WI38 (cell line): ENCODE data around the gene PRKCZ.

ENCODE experiments used
- H3K4me3 ChIP-seq: 2 replicates; pipeline ENCODE4 v1.5.1; 2011; ENCODE audit warnings: low read depth, mild to moderate bottlenecking, control low read depth, low read length
- TF ChIP-seq, protein P1 (sequence below): IDR thresholded peaks from 2 replicates; pipeline ENCODE4 v1.5.1; 2012; ENCODE audit warnings: low read depth, mild to moderate bottlenecking, control low read depth, low read length

The PRKCZ gene

DNA sequence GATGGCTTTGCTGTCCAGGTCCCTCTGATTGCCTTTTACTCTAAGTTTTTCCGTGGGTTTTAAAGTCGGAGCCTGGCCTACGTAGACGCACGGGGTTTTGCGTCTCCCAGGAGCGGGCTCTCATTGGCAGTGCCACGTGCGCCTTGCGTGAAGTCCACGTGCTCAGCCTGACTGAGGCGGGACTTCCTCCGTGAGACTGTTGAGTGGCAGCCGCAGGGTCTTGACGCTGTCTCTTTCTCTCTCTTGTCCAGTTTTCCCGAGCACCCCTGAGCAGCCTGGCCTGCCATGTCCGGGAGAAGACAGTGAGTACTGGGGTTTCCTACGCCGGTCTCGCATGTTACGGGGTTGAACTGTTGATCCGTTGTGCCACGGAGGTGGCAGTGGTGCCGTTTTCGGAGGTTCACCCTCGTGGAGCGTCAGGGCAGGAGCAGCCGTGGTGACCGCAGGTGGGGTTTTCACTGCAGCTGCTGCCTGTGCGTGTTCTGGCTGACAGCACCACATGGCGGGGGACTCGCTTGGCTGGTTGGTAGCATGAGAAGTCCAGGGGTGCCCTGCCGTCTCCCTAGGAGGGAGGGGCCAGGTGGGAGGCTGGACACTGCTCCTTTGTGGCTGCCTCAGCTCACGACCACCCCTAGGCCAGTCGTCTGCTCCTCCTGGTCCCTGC, 9.2 kb downstream of the PRKCZ start:
- no peak overlapping the region for H3K4me3 ChIP-seq
- TF ChIP-seq, protein P1, sequence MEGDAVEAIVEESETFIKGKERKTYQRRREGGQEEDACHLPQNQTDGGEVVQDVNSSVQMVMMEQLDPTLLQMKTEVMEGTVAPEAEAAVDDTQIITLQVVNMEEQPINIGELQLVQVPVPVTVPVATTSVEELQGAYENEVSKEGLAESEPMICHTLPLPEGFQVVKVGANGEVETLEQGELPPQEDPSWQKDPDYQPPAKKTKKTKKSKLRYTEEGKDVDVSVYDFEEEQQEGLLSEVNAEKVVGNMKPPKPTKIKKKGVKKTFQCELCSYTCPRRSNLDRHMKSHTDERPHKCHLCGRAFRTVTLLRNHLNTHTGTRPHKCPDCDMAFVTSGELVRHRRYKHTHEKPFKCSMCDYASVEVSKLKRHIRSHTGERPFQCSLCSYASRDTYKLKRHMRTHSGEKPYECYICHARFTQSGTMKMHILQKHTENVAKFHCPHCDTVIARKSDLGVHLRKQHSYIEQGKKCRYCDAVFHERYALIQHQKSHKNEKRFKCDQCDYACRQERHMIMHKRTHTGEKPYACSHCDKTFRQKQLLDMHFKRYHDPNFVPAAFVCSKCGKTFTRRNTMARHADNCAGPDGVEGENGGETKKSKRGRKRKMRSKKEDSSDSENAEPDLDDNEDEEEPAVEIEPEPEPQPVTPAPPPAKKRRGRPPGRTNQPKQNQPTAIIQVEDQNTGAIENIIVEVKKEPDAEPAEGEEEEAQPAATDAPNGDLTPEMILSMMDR: no peak

DNA sequence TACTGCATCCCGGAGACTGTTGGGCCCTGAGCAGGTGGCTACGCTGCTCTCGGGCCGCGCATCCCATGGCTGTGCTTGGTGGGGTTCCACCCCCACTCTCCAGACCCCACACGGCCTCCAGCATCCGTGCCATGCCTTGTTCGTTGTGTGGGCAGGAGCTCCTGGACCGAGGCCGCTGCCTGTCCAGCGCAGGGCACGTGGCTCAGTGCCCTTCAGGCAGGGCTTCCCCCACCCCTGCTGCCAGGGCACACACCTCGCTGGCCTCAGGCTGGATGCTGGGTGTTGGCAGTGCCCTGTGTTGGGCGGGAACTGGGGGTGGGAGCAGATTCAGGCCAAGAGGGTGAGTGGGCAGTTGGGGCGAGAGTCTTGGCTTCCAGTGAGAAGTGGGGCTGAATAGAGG, 9.9 kb downstream of the PRKCZ start:
- H3K4me3 ChIP-seq: no peak overlapping the region
- TF ChIP-seq, protein P1: no peak

DNA sequence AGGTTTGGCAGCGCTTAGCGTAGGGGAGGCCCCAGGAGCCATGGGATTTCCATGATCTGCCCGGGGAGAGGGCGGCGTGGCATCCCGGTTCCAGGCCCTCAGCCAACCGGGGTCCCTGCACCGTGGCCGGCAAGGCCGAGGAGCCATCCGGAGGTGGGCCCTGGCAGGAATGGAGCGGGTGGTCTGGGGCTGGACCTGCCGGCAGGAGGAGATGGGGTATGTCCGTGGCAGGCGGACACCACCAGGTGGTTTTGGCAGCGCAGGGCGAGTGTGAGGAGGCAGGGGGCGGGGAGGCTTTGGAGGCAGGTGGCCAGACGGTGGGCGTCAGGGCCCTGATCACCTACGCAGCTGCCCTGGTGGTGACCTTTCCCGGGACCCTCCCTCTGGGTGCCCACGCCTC, 10.3 kb downstream of the PRKCZ start:
- H3K4me3 ChIP-seq: no peak overlapping the region
- TF ChIP-seq, protein P1: no peak

DNA sequence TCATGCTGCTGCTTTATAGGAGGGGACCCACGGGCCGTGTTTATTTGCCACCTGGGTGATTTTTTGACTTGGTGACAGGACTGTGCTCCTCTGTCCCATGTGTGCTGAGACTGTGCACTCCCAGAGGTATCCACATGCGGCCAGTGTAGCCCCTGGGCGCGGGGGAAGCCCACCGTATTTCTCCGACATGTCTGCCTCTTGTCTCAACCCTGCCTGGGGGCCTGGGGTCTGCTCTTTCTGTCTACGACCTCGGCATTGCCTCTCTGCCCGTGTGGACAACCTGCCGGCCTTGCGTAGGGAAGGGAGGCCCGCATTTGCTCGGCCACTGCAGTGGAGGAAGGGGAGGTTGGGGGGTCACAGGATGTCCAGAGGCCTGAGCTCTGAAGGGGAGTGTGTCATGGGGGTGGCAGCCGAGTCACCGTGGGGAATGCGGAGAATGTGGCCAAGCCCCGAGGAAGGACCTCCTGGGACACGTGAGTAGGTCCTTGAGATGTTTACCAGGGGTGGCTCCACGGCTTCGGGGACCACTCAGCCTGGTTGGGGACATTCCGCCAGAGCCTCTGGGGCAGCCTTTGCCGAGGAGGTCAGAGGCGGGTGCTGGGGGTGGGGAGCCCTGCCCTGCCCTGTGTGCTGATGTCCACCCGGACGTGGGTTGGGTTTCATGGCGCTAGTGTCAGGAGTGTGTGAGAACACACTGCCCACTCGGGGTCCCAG, 11.0 kb downstream of the PRKCZ start:
- TF ChIP-seq, protein P1: no peak
- H3K4me3 ChIP-seq: no peak overlapping the region

DNA sequence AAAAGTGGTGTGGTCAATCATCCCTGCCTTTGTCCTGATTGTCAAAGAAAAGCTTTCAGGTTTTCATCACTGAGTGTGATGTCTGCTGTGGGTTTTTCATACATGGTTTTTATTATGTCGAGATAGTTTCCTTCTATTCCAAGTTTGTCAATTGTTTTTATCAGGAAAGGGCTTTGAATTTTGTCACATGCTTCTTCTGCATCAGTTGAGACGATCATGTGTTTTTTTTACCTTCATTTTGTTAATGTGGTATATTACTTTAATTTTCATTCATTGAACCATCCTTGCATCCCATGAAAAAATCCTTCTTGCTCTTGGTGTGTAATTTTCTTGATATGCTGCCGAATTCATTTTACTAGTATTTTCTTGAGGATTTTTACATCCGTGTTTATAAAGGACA, 15.5 kb downstream of the PRKCZ start:
- TF ChIP-seq, protein P1: no peak

DNA sequence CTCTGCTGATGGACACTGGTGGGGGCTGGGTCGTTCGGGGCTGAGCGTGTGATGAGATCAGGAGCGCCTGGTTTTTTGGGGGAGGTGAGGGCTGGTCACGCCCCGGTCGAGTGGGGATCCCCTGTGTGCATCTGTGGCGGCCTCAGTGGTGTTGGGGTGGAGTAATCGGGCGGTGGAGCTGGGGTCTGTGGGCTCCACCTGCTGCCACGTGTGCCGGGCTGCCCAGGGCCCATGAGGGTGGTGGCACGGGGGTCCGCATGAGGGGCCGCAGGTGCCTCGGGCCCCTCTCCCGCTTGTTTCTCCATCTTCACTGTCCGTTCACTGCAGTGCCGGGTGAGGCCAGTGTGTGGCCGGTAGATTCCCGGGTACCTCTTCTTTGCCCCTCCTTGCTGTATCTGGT, 17.2 kb downstream of the PRKCZ start:
- H3K4me3 ChIP-seq: no peak overlapping the region
- TF ChIP-seq, protein P1: no peak

More for the DNA sequence above, 15.5 kb downstream of the PRKCZ start:
- H3K4me3 ChIP-seq: no peak overlapping the region

DNA sequence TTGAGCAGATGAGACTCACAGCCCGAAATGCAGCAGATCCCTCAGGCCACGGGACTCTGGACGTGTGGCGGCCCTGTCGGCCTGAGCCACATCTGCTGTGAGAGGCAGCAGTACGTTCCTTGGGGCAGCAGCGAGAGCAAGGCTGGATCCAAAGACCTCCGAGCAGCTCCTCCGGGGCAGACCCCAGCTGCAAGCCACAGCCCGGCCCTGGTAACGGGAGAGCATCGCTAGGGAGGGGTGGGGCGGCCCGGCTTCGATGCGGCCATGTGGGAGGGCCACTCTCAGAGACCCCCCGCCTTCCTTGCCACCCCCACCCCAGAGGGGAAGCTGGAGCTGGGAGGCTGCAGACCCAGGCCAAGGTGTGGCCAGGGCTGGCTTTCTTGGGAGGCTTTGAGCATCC, 17.8 kb downstream of the PRKCZ start:
- TF ChIP-seq, protein P1: no peak
- H3K4me3 ChIP-seq: no peak overlapping the region
